ENCODE results near the gene NKTR. TPM values are rescaled to one million over a fixed set of nuclear protein-coding genes. Genes with fewer than 3 reads are reported as not detected.

NKTR gene
- total RNA-seq, 1 donor from 2014 or later: 246 TPM

GRCh38 chr3:42662813-42663535, 62.5 kb downstream of the NKTR start:
- no peak for DNase-seq

GRCh38 chr3:42663581-42664437, 63.3 kb downstream of the NKTR start:
- no peak for DNase-seq

GRCh38 chr3:42664438-42664803, 63.9 kb downstream of the NKTR start:
- no peak for DNase-seq

- DNase-seq: no peak
These were observed 64.8 kb downstream of the NKTR start for GRCh38 chr3:42665050-42665878.

GRCh38 chr3:42666022-42666421, 65.5 kb downstream of the NKTR start:
- no peak for DNase-seq

- DNase-seq: no peak
These were observed 66.1 kb downstream of the NKTR start for GRCh38 chr3:42666577-42666998.

GRCh38 chr3:42667096-42667522, 66.6 kb downstream of the NKTR start:
- DNase-seq: no peak

- DNase-seq: no peak
These were observed 67.3 kb downstream of the NKTR start for GRCh38 chr3:42667523-42668412.

GRCh38 chr3:42668413-42668760, 67.9 kb downstream of the NKTR start:
- DNase-seq: no peak

- DNase-seq: no peak
These were observed 68.3 kb downstream of the NKTR start for GRCh38 chr3:42668793-42669217.

- DNase-seq: no peak
These were observed 69.6 kb downstream of the NKTR start for GRCh38 chr3:42670051-42670576.

- no peak for DNase-seq
These were observed 70.2 kb downstream of the NKTR start for GRCh38 chr3:42670670-42671069.

- DNase-seq: no peak
These were observed 72.0 kb downstream of the NKTR start for GRCh38 chr3:42672515-42672914.

GRCh38 chr3:42673082-42673481, 72.6 kb downstream of the NKTR start:
- no peak for DNase-seq

- no peak for DNase-seq
These were observed 73.7 kb downstream of the NKTR start for GRCh38 chr3:42674146-42674545.

GRCh38 chr3:42675909-42676308, 75.4 kb downstream of the NKTR start:
- no peak for DNase-seq

GRCh38 chr3:42678447-42678846, 78.0 kb downstream of the NKTR start:
- DNase-seq: no peak

- DNase-seq: no peak
These were observed 79.8 kb downstream of the NKTR start for GRCh38 chr3:42680271-42680670.

- no peak for DNase-seq
These were observed 80.3 kb downstream of the NKTR start for GRCh38 chr3:42680806-42681205.

GRCh38 chr3:42681361-42682038, 81.0 kb downstream of the NKTR start:
- no peak for DNase-seq
